Muscle layer of duodenum (tissue), 2 donors: Measurements from ENCODE around the gene SEC22C.

ENCODE experiments used
- H3K27ac ChIP-seq: one replicate; pipeline ENCODE4 v1.7.0; 2013; ENCODE audit warnings: mild to moderate bottlenecking, low read length
- H3K27me3 ChIP-seq: one replicate; pipeline ENCODE4 v1.7.0; 2013; ENCODE audit warnings: low read depth, mild to moderate bottlenecking, control low read depth, low read length
- H3K36me3 ChIP-seq, 2 donors: one replicate each; pipeline ENCODE4 v1.7.0; 2013; ENCODE audit warnings: low read length in 2 of 2, control low read depth in 1 of 2, mild to moderate bottlenecking in 1 of 2; ENCODE audit not compliant: insufficient read depth in 2 of 2, control insufficient read depth in 1 of 2
- H3K4me1 ChIP-seq, 2 donors: one replicate each; pipeline ENCODE4 v1.7.0; 2013; ENCODE audit warnings: low read length in 2 of 2, mild to moderate bottlenecking in 2 of 2, control low read depth in 1 of 2, moderate library complexity in 1 of 2; ENCODE audit not compliant: insufficient read depth in 2 of 2, control insufficient read depth in 1 of 2
- H3K4me3 ChIP-seq, 2 donors: one replicate each; pipeline ENCODE4 v1.7.0; 2013; ENCODE audit warnings: low read length in 2 of 2, low read depth in 1 of 2, mild to moderate bottlenecking in 1 of 2
- H3K9me3 ChIP-seq, 2 donors: one replicate each; pipeline ENCODE4 v1.7.0; 2013; ENCODE audit warnings: low read length in 2 of 2, control low read depth in 1 of 2, mild to moderate bottlenecking in 1 of 2; ENCODE audit not compliant: control insufficient read depth in 1 of 2
- donor health status: healthy.

The SEC22C gene

DNA sequence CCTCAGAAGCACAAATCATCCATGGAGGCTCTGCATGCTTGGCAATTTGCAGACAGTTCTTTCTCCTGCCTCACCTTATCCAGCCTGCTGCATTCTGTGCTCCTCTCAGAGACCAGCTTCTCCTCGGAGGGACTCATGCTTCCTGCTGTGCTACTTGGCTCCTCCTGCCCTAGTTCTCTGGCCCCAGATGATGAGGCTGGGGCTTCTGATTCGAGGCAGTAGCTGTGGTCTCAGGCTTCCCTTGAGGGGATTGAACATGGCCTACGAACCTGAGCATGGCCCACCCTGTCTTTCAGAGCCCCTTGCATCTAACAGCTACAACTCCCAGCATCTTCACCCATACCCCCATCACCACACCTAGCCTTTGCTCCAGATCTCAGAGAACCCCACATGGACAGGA lies 72.7 kb downstream of the SEC22C start:
- H3K36me3 ChIP-seq, result no peaks in the 10 kb centered on the region
- H3K4me3 ChIP-seq, result no peak overlapping the region
- H3K9me3 ChIP-seq, result no peaks in the 10 kb centered on the region
- no peak overlapping the region for H3K27ac ChIP-seq
- H3K4me1 ChIP-seq, result peaks cover 0 to 7% of the 10 kb centered on the region in 2 donors
- no peaks in the 10 kb centered on the region for H3K27me3 ChIP-seq

- Histone ChIP-seq H3K36me3 (no peaks in the 10 kb centered on the region), H3K4me1 (peaks cover 0 to 7% of the 10 kb centered on the region in 2 donors), H3K9me3 (no peaks in the 10 kb centered on the region), H3K27me3 (no peaks in the 10 kb centered on the region), H3K4me3 (no peak overlapping the region), H3K27ac (no peak overlapping the region)
These were observed 73.2 kb downstream of the SEC22C start for GRCh38 chr3:42508562-42508961.

GRCh38 chr3:42507761-42508335 lies 73.9 kb downstream of the SEC22C start:
- H3K4me3 ChIP-seq, result no peak overlapping the region
- H3K9me3 ChIP-seq, result no peaks in the 10 kb centered on the region
- H3K36me3 ChIP-seq, result no peaks in the 10 kb centered on the region
- peak overlapping the region; percentile 75 for H3K27ac ChIP-seq
- H3K4me1 ChIP-seq, result peaks cover under 1 to 7% of the 10 kb centered on the region in 2 donors
- no peaks in the 10 kb centered on the region for H3K27me3 ChIP-seq

DNA sequence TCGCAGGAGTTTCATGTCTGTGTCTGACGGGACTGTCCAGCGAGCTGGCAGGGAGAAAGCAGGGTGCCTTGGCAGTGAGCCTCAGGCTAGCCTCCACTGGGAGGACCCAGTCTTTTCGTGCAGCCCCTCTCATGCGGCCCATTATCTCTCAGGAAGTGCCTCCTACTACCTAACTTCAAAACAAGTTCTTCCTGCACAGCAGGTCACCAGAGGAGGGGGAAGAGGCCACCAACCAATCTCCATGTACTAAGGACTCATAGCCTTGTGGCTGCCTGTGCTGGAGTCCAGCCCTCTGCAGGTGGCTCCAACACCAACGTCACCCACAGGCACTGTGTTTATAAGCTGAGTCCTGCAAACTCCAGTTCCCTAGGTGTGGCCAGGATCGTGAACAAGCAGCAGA lies 74.5 kb downstream of the SEC22C start:
- H3K9me3 ChIP-seq, result no peaks in the 10 kb centered on the region
- no peaks in the 10 kb centered on the region for H3K27me3 ChIP-seq
- peaks cover 6 to 7% of the 10 kb centered on the region in 2 donors for H3K4me1 ChIP-seq
- H3K36me3 ChIP-seq, result no peaks in the 10 kb centered on the region
- H3K4me3 ChIP-seq, result no peak overlapping the region
- peak overlapping the region; percentile 75 for H3K27ac ChIP-seq

GRCh38 chr3:42505849-42506410 lies 75.8 kb downstream of the SEC22C start:
- no peak overlapping the region for H3K4me3 ChIP-seq
- H3K4me1 ChIP-seq, result peaks cover 16 to 19% of the 10 kb centered on the region in 2 donors
- H3K9me3 ChIP-seq, result no peaks in the 10 kb centered on the region
- no peaks in the 10 kb centered on the region for H3K36me3 ChIP-seq
- peaks cover 11% of the 10 kb centered on the region for H3K27me3 ChIP-seq
- peak overlapping the region; percentile 67 for H3K27ac ChIP-seq

DNA sequence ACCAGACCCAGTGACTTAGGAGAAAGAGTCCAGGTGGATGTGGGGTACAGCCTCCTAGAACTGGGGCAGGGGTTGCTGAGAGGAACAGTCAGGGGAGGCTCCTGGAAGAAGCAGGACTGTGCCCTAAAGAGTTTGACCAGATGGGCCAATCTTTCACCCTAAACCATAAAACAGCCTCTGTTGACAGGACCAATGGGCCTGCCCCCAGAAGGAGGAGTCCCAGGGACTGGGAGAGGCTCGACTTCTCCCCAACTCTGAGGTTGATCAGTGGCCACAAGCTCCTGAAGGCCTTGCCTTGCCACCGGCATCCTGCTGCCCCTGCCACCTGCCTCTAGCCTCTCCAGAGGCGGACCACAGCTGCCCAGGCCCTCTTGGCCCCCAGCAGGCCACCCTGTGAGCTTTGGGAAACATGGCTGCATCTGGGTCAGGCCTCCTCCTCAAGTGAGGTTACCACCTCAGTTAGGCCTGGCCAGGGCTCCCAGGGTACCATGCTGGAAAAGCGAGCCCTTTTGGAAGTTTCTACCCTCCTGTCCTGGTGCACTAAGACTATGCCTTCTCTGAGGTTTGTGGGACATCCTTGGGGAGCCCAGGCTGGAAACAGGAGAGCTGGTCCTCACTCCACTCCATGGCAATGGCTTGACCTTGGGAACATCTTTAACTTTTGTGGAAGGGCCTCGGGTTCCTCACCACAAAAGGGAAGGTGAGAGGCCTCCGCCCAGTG lies 76.5 kb downstream of the SEC22C start:
- H3K9me3 ChIP-seq, result no peaks in the 10 kb centered on the region
- no peaks in the 10 kb centered on the region for H3K36me3 ChIP-seq
- no peak overlapping the region for H3K4me3 ChIP-seq
- H3K27me3 ChIP-seq, result peaks cover 11% of the 10 kb centered on the region
- peak overlapping the region; percentile 67 for H3K27ac ChIP-seq
- H3K4me1 ChIP-seq, result peaks cover 14 to 19% of the 10 kb centered on the region in 2 donors

DNA sequence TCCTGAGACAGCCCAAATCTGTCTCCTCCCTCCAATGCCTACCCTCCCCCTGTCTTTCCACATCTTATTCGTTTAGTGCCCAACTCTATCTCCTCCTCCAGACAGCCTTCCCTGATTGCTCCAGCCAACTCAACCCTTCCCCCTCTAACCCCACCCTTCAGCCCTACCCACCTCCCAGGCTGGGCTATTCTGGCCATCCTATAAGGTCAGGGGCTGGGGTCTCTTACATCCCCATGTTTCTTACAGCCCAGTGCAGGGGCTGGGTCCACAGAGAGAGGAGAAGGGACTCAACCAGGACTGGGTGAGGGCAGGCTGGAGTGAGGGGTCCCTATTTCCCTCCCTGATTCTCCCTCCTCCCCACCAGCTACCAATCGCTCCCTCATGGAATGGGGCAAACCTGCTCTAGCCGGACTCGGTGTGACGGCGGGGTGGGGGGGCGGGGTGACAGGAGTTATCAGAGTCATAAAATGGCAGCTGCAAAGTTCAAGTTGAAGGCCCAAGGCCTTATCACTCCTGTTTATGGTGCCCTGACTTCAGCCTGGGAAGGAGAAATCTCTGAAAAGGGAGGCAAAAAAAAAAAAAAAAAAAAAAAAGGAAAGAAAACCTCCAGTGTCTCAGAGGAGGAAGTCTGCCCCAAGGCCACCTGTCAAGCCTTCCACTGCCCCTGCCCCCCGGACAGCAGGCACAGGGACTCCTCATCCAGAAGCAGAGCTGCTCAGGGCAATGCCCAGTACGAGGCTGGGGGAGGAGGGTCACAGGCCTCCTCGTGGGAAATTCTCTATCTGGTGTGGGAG lies 77.2 kb downstream of the SEC22C start:
- Histone ChIP-seq H3K4me1 (peaks cover 9 to 19% of the 10 kb centered on the region in 2 donors), H3K4me3 (no peak overlapping the region), H3K36me3 (no peaks in the 10 kb centered on the region), H3K27me3 (peaks cover 11% of the 10 kb centered on the region), H3K27ac (peak overlapping the region; percentile 67), H3K9me3 (no peaks in the 10 kb centered on the region)

DNA sequence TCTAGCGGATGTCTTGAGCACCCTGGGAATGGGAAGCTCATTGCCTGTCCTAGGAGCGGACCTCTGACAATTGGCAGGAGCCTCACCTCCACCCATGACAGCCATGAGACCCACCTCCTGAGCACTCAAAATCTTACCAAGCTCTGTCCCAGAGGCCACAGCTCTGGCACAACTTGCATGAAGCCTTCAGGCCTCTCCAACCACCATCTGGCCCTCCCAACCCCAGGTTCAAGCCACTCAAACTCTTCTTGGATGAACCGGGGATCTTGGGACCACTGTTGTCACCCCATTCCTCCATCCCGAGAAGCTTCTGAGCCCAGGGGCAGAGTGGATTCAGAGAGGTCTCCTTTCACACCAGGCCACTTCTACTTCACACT lies 77.8 kb downstream of the SEC22C start:
- Histone ChIP-seq H3K27me3 (peaks cover 13% of the 10 kb centered on the region), H3K4me3 (no peak overlapping the region), H3K9me3 (no peaks in the 10 kb centered on the region), H3K27ac (peak overlapping the region; percentile 52), H3K36me3 (no peaks in the 10 kb centered on the region), H3K4me1 (peaks cover 9 to 19% of the 10 kb centered on the region in 2 donors)

DNA sequence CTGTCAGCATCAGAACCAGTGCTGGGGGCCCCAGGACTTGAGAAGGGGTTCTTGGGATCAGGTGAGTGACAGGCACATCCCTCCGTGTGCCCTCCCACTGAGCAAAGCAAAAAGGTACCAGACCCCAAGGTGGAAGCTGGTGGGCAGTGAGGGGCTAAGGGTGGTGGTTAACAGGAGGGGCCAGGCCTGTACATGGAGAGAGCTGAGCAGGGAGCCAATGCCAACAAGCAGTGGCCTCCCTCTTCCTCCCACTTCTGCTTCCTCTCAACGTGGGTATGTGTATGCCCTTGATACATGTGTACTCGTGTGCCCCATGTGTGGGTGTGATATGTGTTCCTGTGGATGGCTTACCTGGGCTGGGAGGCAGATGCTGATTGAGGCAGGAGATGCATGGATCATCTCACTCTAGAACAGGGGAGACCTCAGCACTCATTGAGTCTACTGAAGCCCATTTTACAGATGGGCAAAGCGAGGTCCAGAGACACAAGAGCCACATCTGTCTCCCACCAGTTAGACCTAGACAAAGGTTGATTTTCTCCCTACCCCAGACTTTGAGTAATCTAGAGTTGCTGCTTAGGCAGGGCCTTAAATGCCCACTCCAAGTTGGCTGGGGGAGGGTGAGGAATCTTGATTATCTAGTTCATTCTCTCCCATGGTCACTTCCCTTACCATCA lies 78.4 kb downstream of the SEC22C start:
- H3K27ac ChIP-seq, result peak overlapping the region; percentile 52
- H3K9me3 ChIP-seq, result no peaks in the 10 kb centered on the region
- H3K4me1 ChIP-seq, result peaks cover 9 to 19% of the 10 kb centered on the region in 2 donors
- H3K27me3 ChIP-seq, result peaks cover 18% of the 10 kb centered on the region
- H3K4me3 ChIP-seq, result peak overlapping the region in 1 of 2 donors; percentile 40
- H3K36me3 ChIP-seq, result no peaks in the 10 kb centered on the region

DNA sequence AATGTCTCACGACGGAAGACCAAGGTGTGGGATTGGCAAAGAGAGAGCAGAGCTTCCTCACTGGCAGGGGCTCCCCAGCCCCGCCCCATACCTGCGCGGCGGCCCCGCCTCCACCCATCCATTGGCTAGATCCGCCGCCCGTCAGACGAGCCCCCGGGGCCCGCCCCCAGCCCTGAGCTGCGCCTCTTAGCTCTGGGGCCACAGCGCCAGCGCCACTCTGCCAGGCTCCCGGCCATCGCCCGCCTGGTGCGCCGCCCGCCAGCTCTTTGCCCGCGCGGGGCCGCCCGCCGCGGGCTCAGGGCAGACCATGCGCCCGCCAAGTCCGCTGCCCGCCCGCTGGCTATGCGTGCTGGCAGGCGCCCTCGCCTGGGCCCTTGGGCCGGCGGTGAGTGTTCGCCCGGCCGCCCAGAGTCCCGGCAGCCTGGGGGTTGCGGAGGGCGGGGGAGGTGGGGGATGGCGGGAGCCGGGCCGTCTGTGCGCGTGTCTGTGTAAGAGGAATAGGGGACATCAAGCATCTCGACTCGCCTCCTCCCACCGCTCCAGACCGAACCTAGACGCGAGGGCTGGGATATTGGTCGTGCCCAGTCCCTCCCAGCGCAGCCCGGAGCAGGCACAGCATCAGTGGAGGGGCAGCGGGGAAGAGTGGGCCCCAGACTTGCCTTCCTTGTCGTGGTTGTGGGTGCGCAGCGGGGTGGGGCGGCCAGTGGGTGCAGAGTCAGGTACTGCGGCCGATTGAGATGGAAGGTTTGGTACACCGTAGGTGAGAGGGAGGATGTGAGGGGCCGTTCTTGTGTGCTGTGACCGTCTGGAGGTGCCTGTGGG lies 79.1 kb downstream of the SEC22C start, which contains the start of gene VIPR1:
TSS of gene VIPR1 (plus strand) at position 215 of the 822 bp plus-strand sequence. CDS start at position 308, 93 bp downstream.
- H3K27me3 ChIP-seq, result peaks cover 18% of the 10 kb centered on the region
- H3K4me1 ChIP-seq, result peaks cover 9 to 19% of the 10 kb centered on the region in 2 donors
- H3K9me3 ChIP-seq, result no peaks in the 10 kb centered on the region
- peak within 1 kb of the TSS; percentile 52 for H3K27ac ChIP-seq
- no peaks in the 10 kb centered on the region for H3K36me3 ChIP-seq
- peak within 1 kb of the TSS; percentile 65 to 68 for H3K4me3 ChIP-seq
